Mammary epithelial cell (primary cell): ENCODE measurements around the gene DACH1.

Experiments used
- CTCF ChIP-seq, 2 donors: IDR thresholded peaks in 1 of 2; conservative IDR thresholded peaks in 1 of 2; 2 replicates each; pipeline ENCODE4 v1.5.1; 2011 to 2012; ENCODE audit warnings: inconsistent platforms in 2 of 2, low read length in 2 of 2, mild to moderate bottlenecking in 2 of 2, control low read depth in 1 of 2, low read depth in 1 of 2; ENCODE audit not compliant: insufficient read depth in 1 of 2; ENCODE audit errors: extremely low read depth in 1 of 2
- EZH2 ChIP-seq: IDR thresholded peaks from 2 replicates; pipeline ENCODE4 v1.6.1; 2012; ENCODE audit warnings: low read length, inconsistent platforms, borderline replicate concordance

- TF ChIP-seq CTCF (conservative IDR thresholded peaks at IDR 0.05 in 1 of 2, IDR thresholded peaks at IDR 0.05 in 1 of 2; ENCODE audit: extremely low read depth in 1 of 2, insufficient read depth in 1 of 2, low read depth in 1 of 2, low read length in 2 of 2), result no peak
- no peak for TF ChIP-seq EZH2
These were observed 326.9 kb downstream of the DACH1 start for GRCh38 chr13:71540098-71540497.
